CD4-positive, alpha-beta T cell treated with Interleukin-17A for 1 hour (primary cell): ENCODE results near the gene MYO1A.
"Not testable (repeated sequence)": the region's sequence is repeated elsewhere in the genome, so short reads cannot be mapped to it uniquely, and the experiment has no call there.

Experiments
- DNase-seq: peaks from one replicate; pipeline ENCODE4 v3.0.0-alpha.2; 2020

MYO1A gene

DNA sequence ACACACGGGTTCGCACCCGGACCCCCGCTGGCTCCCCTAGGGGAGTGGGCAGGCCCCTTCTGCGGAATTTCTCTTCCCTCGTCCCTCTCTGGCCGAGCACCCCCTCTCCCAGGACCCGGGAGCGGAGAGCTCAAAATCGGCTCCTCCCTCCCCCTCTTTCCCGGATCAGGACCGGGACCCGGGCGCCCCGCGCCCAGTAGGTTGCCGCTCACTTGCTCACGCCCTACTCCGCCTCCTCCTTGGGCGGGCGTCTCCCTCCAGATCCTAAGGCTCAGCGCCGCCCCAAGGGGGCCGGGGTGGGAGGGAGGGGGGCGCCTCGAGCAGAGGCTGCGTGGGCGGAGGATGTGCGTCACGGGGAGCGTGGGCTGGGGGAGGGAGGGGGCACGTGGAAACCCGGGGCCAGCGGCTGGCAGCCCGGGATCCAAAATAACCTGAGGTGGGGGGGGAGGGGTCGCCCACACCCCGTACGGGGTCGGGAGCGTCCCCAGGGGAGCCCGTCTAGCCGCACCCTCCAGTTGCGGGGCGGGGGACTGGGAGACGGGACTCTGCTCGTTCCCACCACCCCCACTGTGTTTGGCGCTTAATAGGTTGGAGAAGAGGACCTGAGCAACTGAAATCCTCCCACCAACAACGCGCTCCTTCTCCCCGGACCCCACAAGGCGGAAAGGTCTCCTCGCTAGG, 37.2 kb upstream of the MYO1A start:
- DNase-seq, result peak; percentile 92

GRCh38 chr12:57086493-57087009, 36.6 kb upstream of the MYO1A start:
- DNase-seq, result peak; percentile 63

GRCh38 chr12:57085999-57086492, 36.1 kb upstream of the MYO1A start:
- DNase-seq, result no peak

- no peak for DNase-seq
These were observed 30.9 kb upstream of the MYO1A start for GRCh38 chr12:57080855-57081254.

- no peak for DNase-seq
These were observed 29.9 kb upstream of the MYO1A start for GRCh38 chr12:57079821-57080220.

DNA sequence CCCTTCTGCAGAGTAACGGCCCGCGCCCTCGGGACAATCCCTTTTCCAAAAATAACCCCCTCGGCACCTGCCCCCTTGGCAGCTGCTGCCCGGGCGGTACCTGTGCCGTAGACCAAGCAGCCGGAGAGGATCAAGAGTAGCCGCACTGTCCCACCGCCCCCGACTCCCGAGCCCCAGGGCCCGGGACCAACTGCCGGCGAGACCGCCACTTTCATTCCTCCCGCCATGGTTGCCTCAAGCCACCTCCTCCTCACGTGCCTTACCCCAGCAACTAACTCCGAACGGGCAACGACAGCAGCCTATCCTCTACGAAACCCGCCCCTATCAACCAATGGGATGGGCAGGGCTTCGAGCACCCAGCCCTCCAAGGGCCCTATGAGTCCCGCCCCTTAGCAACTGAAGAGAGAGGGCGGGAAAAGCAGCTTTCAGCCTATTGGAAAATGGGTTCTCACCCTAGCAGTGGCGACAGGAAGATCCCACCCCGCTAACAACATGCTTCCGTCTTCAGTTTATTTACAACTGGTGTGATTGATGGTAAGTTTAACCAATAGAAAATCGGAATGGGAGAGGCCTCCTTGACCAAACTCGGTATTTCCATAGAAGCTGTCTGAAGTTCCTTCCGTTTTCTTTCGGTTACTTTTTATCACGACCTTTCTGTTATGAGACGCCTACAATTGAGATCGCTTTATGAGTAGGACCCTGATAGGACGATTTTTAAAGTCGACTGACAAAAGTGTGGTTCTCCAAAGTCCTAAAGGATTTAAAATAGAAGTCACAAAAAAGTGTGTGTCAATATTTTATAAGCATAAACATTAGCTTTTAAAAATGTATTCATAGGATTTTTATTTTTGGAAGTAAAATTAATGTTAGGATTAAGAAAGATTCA, 28.8 kb upstream of the MYO1A start, which contains the start of gene NEMP1:
Gene NEMP1, minus strand, starts transcription at position 273 of the 886 bp plus-strand sequence. Its CDS starts 46 bp downstream, at position 227.
- peak; percentile 100 for DNase-seq

DNA sequence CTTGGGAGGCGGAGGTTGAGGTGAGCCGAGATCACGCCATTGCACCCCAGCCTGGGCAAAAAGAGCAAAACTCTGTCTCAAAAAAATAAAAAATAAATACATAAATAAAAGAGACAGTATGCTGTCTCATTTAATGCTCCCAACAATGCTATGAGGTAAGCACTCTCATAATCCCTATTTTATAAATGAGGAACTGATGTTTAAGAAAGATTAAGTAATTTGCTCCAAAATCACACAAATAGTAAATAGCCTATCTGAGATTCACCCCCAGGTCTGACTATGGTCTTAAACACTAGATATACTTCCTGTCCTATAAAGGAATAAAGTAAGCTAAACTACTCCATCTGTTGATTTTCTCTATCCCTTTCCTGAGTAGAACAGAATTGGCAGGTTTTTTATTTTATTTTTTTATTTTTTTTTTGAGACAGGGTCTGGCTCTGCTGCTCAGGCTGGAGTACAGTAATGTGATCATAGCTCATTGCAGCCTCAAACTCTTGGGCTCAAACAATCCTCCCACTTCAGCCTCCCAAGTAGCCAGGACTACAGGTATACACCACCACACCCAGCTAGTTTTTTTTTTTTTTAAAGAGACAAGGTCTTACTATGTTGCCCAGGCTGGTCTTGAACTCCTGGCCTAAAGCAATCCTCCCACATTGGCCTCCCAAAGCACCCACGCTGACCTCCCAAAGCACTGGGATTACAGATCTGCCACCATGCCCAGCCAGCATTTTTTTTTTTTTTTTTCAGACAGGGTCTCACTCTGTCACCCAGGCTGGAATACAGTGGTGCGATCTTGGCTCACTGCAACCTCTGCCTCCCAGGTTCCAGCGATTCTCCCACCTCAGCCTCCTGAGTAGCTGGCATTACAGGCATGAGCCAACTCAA, 23.9 kb upstream of the MYO1A start:
- not testable (repeated sequence) for DNase-seq

GRCh38 chr12:57072661-57073060, 22.7 kb upstream of the MYO1A start:
- DNase-seq, result no peak

DNA sequence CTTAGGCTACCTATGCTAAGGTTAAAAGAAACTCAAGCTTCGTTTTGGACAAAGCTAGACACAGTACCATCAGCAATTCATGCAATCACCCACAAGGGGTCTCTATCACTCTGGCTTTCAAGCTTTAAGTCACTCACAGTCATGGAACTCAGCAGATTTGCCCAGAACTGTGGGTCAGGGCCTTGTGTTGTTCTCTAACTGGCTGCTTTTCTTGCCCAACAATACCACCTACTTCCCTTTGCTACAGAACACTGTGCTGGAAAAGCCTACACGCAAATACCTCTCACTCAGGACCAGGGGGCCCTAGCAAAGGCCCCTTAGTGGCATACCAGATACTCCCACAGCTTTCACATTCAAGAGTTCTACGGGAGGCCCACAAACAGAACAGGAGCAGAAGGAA, 19.6 kb upstream of the MYO1A start:
- DNase-seq, result peak; percentile 88

DNA sequence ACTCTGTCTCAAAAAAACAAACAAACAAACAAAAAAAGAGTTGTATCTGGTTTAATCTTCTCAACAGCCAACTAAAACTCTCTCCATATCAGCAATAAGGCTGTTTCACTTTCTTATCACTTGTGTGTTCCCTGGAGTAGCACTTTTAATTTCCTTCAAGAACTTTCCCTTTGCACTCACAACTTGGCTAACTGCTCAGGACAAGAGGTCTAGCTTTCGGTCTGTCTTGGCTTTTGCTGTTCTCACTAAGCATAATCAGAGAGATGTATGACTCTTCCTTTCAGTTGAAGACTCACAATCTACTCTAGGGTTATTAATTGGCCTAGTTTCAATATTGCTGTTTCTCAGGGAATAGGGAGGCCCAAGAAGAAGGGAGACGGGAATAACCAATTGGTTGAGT, 16.3 kb upstream of the MYO1A start:
- DNase-seq, result no peak

DNA sequence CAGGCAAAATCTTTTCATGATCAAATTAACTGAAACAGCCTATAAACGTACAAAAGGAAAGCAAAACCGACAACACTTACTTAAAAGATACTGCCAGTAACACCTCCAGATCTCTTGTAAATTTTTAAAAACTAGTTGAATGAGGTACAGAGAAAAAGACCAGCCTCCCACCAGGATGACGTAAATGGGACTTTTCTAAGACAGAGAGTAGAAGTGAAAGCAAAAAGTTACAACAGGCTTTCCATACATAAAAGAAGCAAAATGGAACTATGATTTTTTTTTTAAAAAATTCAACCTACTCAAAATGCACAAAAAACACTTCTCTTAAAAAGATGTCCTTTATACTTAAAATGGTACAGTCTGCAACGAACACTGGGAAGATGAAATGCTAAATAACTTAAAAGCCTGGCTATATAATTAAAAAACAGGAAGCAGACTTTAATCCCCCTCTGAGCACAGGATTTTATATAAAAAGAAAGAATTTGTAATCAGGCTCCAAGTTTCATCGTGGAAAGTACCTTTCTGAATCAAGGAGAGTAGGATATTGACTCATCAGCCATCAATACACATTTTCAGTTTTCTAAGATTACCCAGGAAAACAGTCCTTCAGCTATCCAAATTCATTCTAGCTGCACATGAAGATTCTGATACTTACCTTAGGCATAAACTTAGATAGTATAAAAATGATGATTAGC, 14.2 kb upstream of the MYO1A start:
- DNase-seq, result peak; percentile 90

GRCh38 chr12:57058454-57058853, 8.5 kb upstream of the MYO1A start:
- no peak for DNase-seq

DNA sequence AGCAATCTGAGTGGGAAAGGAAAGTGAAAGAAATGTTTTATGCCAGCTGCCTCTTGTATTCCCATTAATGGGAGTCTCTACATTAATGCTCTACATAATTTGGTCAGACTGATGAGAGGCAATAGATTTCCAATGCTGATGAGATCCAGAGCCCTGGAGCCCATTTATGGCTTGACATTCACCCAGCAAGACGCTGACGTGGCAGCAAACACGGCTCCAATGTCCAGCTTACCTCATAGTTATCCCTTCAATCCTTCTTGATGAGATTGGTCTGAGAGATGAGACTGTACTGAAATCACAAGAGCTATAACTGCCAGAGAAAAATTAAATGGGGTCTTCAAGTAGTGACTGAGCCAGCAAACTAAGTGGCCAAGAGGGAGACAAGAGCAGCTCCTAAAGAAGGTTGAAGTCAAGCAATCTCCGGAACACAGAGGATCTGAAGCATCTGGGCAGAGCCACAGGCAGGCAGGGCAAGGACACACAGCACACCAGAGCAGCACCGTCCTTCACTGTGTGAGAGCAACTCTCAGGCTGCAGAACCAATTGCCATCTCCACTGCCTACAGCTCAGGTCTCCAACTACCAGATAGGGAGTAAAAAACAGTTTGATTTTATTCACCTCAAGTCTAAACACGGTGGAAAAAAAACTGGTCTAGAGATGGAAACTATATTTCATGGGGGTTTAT, 7.3 kb upstream of the MYO1A start:
- no peak for DNase-seq

- no peak for DNase-seq
These were observed 5.9 kb upstream of the MYO1A start for GRCh38 chr12:57055824-57056223.

- DNase-seq, result not testable (repeated sequence)
These were observed 4.0 kb upstream of the MYO1A start for GRCh38 chr12:57053901-57054300.

- not testable (repeated sequence) for DNase-seq
These were observed 3.2 kb upstream of the MYO1A start for GRCh38 chr12:57053146-57053545.

- no peak for DNase-seq
These were observed 1.1 kb upstream of the MYO1A start for GRCh38 chr12:57051011-57051410.

GRCh38 chr12:57049119-57049446, 846 bp downstream of the MYO1A start:
- DNase-seq, result no peak

DNA sequence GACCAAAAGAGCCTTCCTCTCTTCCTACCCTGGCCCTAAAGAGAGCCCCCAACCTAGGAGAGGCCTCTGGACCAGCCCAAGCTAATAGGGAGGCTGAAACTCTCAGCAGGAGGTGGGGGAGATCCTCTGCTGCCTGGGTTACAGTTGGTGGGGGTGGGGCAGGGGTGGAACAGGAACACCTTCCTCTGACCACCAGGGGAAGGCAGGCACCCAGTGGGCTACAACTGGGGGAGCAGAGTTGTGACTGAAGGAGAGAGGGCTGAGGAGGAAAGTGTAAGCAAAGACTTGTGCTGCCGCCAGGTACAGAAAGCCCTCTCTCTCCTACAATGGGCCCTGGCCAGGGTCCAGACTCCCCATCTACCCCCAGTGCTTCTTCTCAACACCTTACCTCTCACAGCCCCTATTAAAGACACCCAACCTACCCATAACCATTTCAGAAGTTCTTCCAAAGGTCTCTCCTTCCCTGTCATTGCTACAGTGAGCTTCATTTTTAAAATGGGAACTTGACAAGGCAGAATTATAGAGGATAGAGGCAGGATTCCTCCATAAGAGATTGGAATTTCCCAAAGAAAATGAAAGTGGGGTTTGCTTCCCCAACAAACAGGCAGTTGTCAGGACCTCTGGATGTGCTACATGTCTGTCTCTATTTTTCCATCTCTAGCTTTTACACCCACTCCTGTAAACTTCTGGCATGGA, 1.4 kb downstream of the MYO1A start:
- no peak for DNase-seq

- DNase-seq, result no peak
These were observed 1.9 kb downstream of the MYO1A start for GRCh38 chr12:57047981-57048380.
